ENCODE results near the gene RARB. TPM values are rescaled to one million over a fixed set of nuclear protein-coding genes. Genes with fewer than 3 reads are reported as not detected.

Gene RARB
- total RNA-seq, 1 experiment from 2014 or later, result 2.5 TPM

DNA sequence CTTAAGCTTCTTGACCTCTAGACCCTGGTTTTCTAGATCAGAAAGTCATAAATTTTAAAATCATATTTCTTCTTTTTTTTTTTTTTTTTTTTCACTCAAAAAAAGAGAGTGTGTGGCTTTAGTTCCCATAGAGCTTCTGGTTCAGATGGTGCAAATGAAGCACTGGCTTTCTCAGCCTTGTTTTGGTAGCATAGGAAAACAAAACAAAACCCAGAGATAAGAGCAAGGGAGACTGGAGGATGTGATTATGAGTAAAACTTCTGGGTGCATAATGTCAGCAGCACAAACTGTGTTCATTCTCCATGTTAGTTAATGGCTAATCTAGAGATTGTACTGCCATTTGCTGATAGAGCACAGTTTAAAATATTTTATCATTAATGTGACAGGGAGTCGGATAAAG is 55.4 kb downstream of the RARB start:
- no peaks in the 10 kb centered on the region for H3K9me3 ChIP-seq
- H3K4me3 ChIP-seq (ENCODE audit: low read depth, low read length), result no peak overlapping the region
- H3K36me3 Mint-ChIP-seq (ENCODE audit: insufficient read depth, unreplicated experiment), result peaks cover 6% of the 10 kb centered on the region
- peaks cover 20% of the 10 kb centered on the region for H3K4me1 Mint-ChIP-seq (ENCODE audit: low read depth, unreplicated experiment)
- intact Hi-C loops (cut with micrococcal nuclease; ENCODE audit: unreplicated experiment), result no loop called here
- H3K9me3 Mint-ChIP-seq (ENCODE audit: unreplicated experiment), result no peaks in the 10 kb centered on the region
- H3K27ac Mint-ChIP-seq (ENCODE audit: unreplicated experiment), result no peak overlapping the region
- no peak overlapping the region for H3K4me3 Mint-ChIP-seq (ENCODE audit: unreplicated experiment)
- no peaks in the 10 kb centered on the region for H3K27me3 Mint-ChIP-seq (ENCODE audit: insufficient read depth, unreplicated experiment)
- DNase-seq, result no peak
- H3K27me3 ChIP-seq (replicated peaks; ENCODE audit: control insufficient read depth, insufficient read depth, low read length), result no peaks in the 10 kb centered on the region
- no TSS peak for BruUV-seq (replicated peaks)
- CTCF ChIA-PET, result no interaction called here
- H3K36me3 ChIP-seq (ENCODE audit: control insufficient read depth, insufficient read depth, low read length), result no peaks in the 10 kb centered on the region
- peaks cover 12% of the 10 kb centered on the region for H3K4me1 ChIP-seq
- TF ChIP-seq, protein P1, sequence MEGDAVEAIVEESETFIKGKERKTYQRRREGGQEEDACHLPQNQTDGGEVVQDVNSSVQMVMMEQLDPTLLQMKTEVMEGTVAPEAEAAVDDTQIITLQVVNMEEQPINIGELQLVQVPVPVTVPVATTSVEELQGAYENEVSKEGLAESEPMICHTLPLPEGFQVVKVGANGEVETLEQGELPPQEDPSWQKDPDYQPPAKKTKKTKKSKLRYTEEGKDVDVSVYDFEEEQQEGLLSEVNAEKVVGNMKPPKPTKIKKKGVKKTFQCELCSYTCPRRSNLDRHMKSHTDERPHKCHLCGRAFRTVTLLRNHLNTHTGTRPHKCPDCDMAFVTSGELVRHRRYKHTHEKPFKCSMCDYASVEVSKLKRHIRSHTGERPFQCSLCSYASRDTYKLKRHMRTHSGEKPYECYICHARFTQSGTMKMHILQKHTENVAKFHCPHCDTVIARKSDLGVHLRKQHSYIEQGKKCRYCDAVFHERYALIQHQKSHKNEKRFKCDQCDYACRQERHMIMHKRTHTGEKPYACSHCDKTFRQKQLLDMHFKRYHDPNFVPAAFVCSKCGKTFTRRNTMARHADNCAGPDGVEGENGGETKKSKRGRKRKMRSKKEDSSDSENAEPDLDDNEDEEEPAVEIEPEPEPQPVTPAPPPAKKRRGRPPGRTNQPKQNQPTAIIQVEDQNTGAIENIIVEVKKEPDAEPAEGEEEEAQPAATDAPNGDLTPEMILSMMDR (IDR thresholded peaks at IDR 0.05; ENCODE audit: insufficient read depth in 1 of 2, low read depth in 1 of 2, low read length in 1 of 2, severe bottlenecking in 1 of 2, unreplicated experiment in 1 of 2), result no peak
- POLR2A ChIA-PET, result interaction anchor here (0.7 kb wide), 1 partner anchor 172 kb away, joined by 6 read pairs; no protein-coding TSS in a partner anchor

DNA sequence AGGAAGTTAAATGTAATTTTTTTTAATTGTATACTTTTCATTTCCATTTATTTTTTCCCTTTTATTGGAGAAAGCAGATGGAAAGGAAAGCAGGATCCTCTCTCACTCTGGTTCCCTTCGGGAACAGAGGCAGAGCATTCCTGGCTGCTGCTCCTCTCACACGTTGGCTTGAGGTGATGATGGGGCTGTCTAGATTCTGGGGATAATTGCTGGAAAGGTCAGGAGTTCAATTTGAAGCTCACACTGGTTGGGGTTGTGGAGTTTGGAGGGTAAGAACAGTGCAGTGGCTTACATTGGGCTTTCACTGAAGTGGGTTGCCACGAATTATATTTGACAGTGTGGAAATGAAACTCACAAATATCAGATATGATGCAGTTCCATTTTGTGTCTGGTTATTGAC is 57.6 kb downstream of the RARB start:
- Histone ChIP-seq H3K4me3 (ENCODE audit: low read depth, low read length) (no peak overlapping the region), H3K4me1 (peaks cover 12% of the 10 kb centered on the region), H3K27me3 (replicated peaks; ENCODE audit: control insufficient read depth, insufficient read depth, low read length) (no peaks in the 10 kb centered on the region), H3K9me3 (no peaks in the 10 kb centered on the region), H3K36me3 (ENCODE audit: control insufficient read depth, insufficient read depth, low read length) (no peaks in the 10 kb centered on the region)
- intact Hi-C loops (cut with micrococcal nuclease; ENCODE audit: unreplicated experiment), result no loop called here
- H3K36me3 Mint-ChIP-seq (ENCODE audit: insufficient read depth, unreplicated experiment), result peaks cover 6% of the 10 kb centered on the region
- no peaks in the 10 kb centered on the region for H3K9me3 Mint-ChIP-seq (ENCODE audit: unreplicated experiment)
- no peak overlapping the region for H3K27ac Mint-ChIP-seq (ENCODE audit: unreplicated experiment)
- BruUV-seq (replicated peaks), result no TSS peak
- TF ChIP-seq, protein P1 (IDR thresholded peaks at IDR 0.05; ENCODE audit: insufficient read depth in 1 of 2, low read depth in 1 of 2, low read length in 1 of 2, severe bottlenecking in 1 of 2, unreplicated experiment in 1 of 2), result no peak
- peaks cover 20% of the 10 kb centered on the region for H3K4me1 Mint-ChIP-seq (ENCODE audit: low read depth, unreplicated experiment)
- ChIA-PET CTCF (no interaction called here), POLR2A (no interaction called here)
- H3K27me3 Mint-ChIP-seq (ENCODE audit: insufficient read depth, unreplicated experiment), result no peaks in the 10 kb centered on the region
- no peak overlapping the region for H3K4me3 Mint-ChIP-seq (ENCODE audit: unreplicated experiment)
- DNase-seq, result no peak

DNA sequence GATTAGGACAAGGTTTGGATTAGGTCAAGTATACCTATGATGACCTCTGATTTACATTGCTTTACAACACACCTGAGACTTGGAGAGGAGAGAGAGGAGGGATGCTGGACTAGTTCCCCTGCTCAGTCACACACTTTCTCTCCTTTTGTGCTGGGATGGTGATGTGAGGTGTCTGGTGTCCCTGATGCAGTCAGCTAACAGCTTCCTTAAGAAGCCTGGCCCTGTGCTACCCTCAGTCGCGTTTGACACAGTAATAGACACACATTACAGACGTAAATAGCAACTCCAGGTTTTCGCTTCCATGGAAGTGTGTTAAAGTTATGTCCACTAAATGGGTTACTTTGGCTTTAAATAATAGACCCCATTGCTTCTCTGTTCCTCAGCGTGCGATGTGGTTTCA is 58.9 kb downstream of the RARB start:
- Histone ChIP-seq H3K4me3 (ENCODE audit: low read depth, low read length) (no peak overlapping the region), H3K27me3 (replicated peaks; ENCODE audit: control insufficient read depth, insufficient read depth, low read length) (no peaks in the 10 kb centered on the region), H3K4me1 (peaks cover 12% of the 10 kb centered on the region), H3K36me3 (ENCODE audit: control insufficient read depth, insufficient read depth, low read length) (no peaks in the 10 kb centered on the region), H3K9me3 (no peaks in the 10 kb centered on the region)
- Mint-ChIP-seq H3K27me3 (ENCODE audit: insufficient read depth, unreplicated experiment) (no peaks in the 10 kb centered on the region), H3K4me3 (ENCODE audit: unreplicated experiment) (no peak overlapping the region), H3K36me3 (ENCODE audit: insufficient read depth, unreplicated experiment) (no peaks in the 10 kb centered on the region), H3K9me3 (ENCODE audit: unreplicated experiment) (no peaks in the 10 kb centered on the region), H3K4me1 (ENCODE audit: low read depth, unreplicated experiment) (peaks cover 13% of the 10 kb centered on the region), H3K27ac (ENCODE audit: unreplicated experiment) (no peak overlapping the region)
- no peak for DNase-seq
- intact Hi-C loops (cut with micrococcal nuclease; ENCODE audit: unreplicated experiment), result no loop called here
- no TSS peak for BruUV-seq (replicated peaks)
- CTCF ChIA-PET, result no interaction called here
- TF ChIP-seq, protein P1 (IDR thresholded peaks at IDR 0.05; ENCODE audit: insufficient read depth in 1 of 2, low read depth in 1 of 2, low read length in 1 of 2, severe bottlenecking in 1 of 2, unreplicated experiment in 1 of 2), result no peak
- POLR2A ChIA-PET, result no interaction called here

Data from Caco-2 (cell line).